Smooth muscle cell (in vitro differentiated cells): Measurements from ENCODE around the gene CCR9. TPM values are rescaled to one million over a fixed set of nuclear protein-coding genes. Genes with fewer than 3 reads are reported as not detected.

Source experiments
- DNase-seq: peaks from one replicate; lab custom pipeline; 2025; ENCODE audit not compliant: unreplicated experiment; lab: John Stamatoyannopoulos, UW
- H2AFZ ChIP-seq: fragments of 200-600 bp; sonication (generic); 2 replicates; pipeline ENCODE4 v1.6.0; 2016; ENCODE audit warnings: antibody characterized with exemption, low read depth, mild to moderate bottlenecking
- H3F3A ChIP-seq: fragments of 200-600 bp; sonication (generic); 2 replicates; pipeline ENCODE4 v1.6.0; 2017; ENCODE audit warnings: antibody characterized with exemption, low read depth
- H3K27ac ChIP-seq: fragments of 200-600 bp; sonication (generic); 2 replicates; pipeline ENCODE4 v1.5.1; 2016; ENCODE audit warnings: low read depth, mild to moderate bottlenecking
- H3K27me3 ChIP-seq: fragments of 200-600 bp; sonication (generic); 2 replicates; pipeline ENCODE4 v1.6.1; 2016; ENCODE audit warnings: low read depth, mild to moderate bottlenecking
- H3K36me3 ChIP-seq: fragments of 200-600 bp; sonication (generic); 2 replicates; pipeline ENCODE4 v1.5.1; 2016; ENCODE audit warnings: low read depth
- H3K4me1 ChIP-seq: fragments of 200-600 bp; sonication (generic); 2 replicates; pipeline ENCODE4 v1.5.1; 2016; ENCODE audit warnings: low read depth
- H3K4me2 ChIP-seq: fragments of 200-600 bp; sonication (generic); 2 replicates; pipeline ENCODE4 v1.6.0; 2016; ENCODE audit warnings: mild to moderate bottlenecking
- H3K4me3 ChIP-seq: fragments of 200-600 bp; sonication (generic); 2 replicates; pipeline ENCODE4 v1.5.1; 2016; ENCODE audit warnings: mild to moderate bottlenecking
- H3K79me2 ChIP-seq: fragments of 200-600 bp; sonication (generic); 2 replicates; pipeline ENCODE4 v1.6.0; 2016; ENCODE audit warnings: low read depth, mild to moderate bottlenecking
- H3K9ac ChIP-seq: fragments of 200-600 bp; sonication (generic); 2 replicates; pipeline ENCODE4 v1.6.0; 2016; ENCODE audit warnings: low read depth
- H3K9me3 ChIP-seq: fragments of 200-600 bp; sonication (generic); replicated peaks from 2 replicates; pipeline ENCODE4 v1.5.1; 2016; ENCODE audit warnings: low read depth
- H4K20me1 ChIP-seq: fragments of 200-600 bp; sonication (generic); 2 replicates; pipeline ENCODE4 v1.6.0; 2016; ENCODE audit warnings: low read depth
- CTCF ChIP-seq: fragments of 200-600 bp; sonication (generic); IDR thresholded peaks from 2 replicates; pipeline ENCODE4 v1.5.1; 2017; ENCODE audit warnings: borderline replicate concordance, mild to moderate bottlenecking, antibody characterized with exemption; ENCODE audit not compliant: insufficient read depth, poor library complexity, severe bottlenecking
- WGBS: methylation state at CpG from one replicate; pipeline ENCODE4 v1.1.7; 2016; ENCODE audit warnings: low lambda C conversion rate; 5-methylcytosine and 5-hydroxymethylcytosine counted together
- polyA plus RNA-seq: library from polyadenylated mRNA; unstranded; fragments of >200 nt; fragmentation: Nextera tagmentation; extraction: Ambion mirVana; gene quantifications from 2 replicates; pipeline ENCODE4 v1.2.1, GENCODE V29; 2016
- total RNA-seq: library from RNA; depleted of rRNA; stranded (reverse); fragments of >200 nt; gene quantifications from 2 replicates; pipeline ENCODE4 v1.2.3, GENCODE V29; 2014

The CCR9 gene
- total and polyA plus RNA-seq, 2 experiments from 2014 or later = not detected

DNA sequence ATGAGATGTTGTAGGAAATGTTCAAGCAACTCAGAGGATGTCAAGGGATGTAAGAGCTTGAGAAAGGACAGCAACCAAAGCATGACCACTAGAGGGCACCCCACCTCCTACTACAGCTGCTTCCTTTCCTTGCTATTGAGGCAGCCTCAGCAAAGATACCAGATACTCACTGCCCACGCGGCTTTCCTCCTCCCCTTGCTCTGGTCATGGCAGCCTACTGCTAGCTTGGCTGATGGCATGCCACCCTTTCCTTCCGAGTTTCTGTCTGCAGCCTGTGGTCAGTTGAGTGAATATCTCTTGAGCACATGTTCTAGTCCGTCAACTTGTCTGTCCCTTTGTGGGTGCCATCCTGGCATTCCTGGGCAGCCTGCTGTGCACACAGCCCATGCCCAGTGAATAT lies 52.5 kb downstream of the CCR9 start:
- peak overlapping the region; percentile 37 for H3K27ac ChIP-seq
- H3K9me3 ChIP-seq = no peaks in the 10 kb centered on the region
- H3K36me3 ChIP-seq = no peaks in the 10 kb centered on the region
- peak; percentile 86 for TF ChIP-seq CTCF
- peak; percentile 60 for DNase-seq
- H3K9ac ChIP-seq = no peak overlapping the region
- no peaks in the 10 kb centered on the region for H4K20me1 ChIP-seq
- peak overlapping the region; percentile 66 for H3K4me2 ChIP-seq
- WGBS = 19% methylated on average over 4 of the region's 4 CpGs
- peaks cover 7% of the 10 kb centered on the region for H3F3A ChIP-seq
- H3K79me2 ChIP-seq = no peaks in the 10 kb centered on the region
- H3K4me3 ChIP-seq = no peak overlapping the region
- no peak overlapping the region for H2AFZ ChIP-seq
- H3K27me3 ChIP-seq = no peaks in the 10 kb centered on the region
- no peaks in the 10 kb centered on the region for H3K4me1 ChIP-seq

GRCh38 chr3:45939341-45939771 lies 53.0 kb downstream of the CCR9 start:
- no peak for TF ChIP-seq CTCF
- H3K4me3 ChIP-seq = no peak overlapping the region
- no peaks in the 10 kb centered on the region for H3K9me3 ChIP-seq
- no peak overlapping the region for H3K9ac ChIP-seq
- no peaks in the 10 kb centered on the region for H3K27me3 ChIP-seq
- no peaks in the 10 kb centered on the region for H3K4me1 ChIP-seq
- no peak overlapping the region for H2AFZ ChIP-seq
- DNase-seq = no peak
- no peaks in the 10 kb centered on the region for H3K79me2 ChIP-seq
- no peaks in the 10 kb centered on the region for H3K36me3 ChIP-seq
- 34% methylated on average over 5 of the region's 5 CpGs for WGBS
- H3K27ac ChIP-seq = peak overlapping the region; percentile 37
- H3K4me2 ChIP-seq = peak overlapping the region; percentile 66
- H4K20me1 ChIP-seq = no peaks in the 10 kb centered on the region
- peaks cover 7% of the 10 kb centered on the region for H3F3A ChIP-seq

GRCh38 chr3:45940004-45940780 lies 53.8 kb downstream of the CCR9 start:
- no peak overlapping the region for H3K27ac ChIP-seq
- no peak overlapping the region for H3K4me3 ChIP-seq
- WGBS = 73% methylated on average over 7 of the region's 7 CpGs
- no peak for DNase-seq
- H3K4me1 ChIP-seq = no peaks in the 10 kb centered on the region
- no peaks in the 10 kb centered on the region for H3K27me3 ChIP-seq
- H3K4me2 ChIP-seq = no peak overlapping the region
- H3F3A ChIP-seq = peaks cover 7% of the 10 kb centered on the region
- no peaks in the 10 kb centered on the region for H3K36me3 ChIP-seq
- no peak for TF ChIP-seq CTCF
- no peaks in the 10 kb centered on the region for H3K9me3 ChIP-seq
- H4K20me1 ChIP-seq = no peaks in the 10 kb centered on the region
- no peak overlapping the region for H3K9ac ChIP-seq
- no peak overlapping the region for H2AFZ ChIP-seq
- H3K79me2 ChIP-seq = no peaks in the 10 kb centered on the region

DNA sequence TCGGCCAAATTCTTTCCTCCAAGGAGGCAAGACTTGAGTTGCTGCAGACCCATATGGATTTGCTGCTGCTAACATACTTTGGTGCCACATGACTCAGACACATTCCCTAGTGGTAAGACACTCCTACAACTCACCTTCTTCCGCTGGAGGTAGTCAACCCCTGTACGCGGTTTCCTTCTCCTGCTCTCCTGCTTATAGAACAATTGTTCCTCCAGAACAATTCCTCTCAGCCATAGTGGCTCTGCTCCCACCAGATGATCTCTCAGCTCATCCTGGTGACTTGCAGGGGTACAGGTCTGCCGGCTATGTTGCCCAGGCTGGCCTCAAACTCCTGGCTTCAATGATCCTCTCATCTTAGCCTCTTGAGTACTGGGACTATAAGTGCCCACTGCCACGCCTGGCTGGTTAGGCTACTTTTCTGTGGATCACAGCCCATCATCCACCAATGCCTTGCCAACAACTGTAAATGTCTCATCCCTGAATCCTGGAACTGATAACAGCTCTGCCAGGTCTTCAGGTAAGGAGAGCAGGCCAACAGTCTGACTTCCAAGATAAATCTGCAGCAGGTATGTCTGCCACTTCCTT lies 54.5 kb downstream of the CCR9 start:
- H3K36me3 ChIP-seq = no peaks in the 10 kb centered on the region
- peaks cover 7% of the 10 kb centered on the region for H3F3A ChIP-seq
- H3K27me3 ChIP-seq = no peaks in the 10 kb centered on the region
- no peak for TF ChIP-seq CTCF
- H2AFZ ChIP-seq = no peak overlapping the region
- H3K9ac ChIP-seq = no peak overlapping the region
- no peaks in the 10 kb centered on the region for H3K4me1 ChIP-seq
- no peaks in the 10 kb centered on the region for H4K20me1 ChIP-seq
- H3K4me3 ChIP-seq = no peak overlapping the region
- no peak overlapping the region for H3K27ac ChIP-seq
- no peak overlapping the region for H3K4me2 ChIP-seq
- no peaks in the 10 kb centered on the region for H3K79me2 ChIP-seq
- H3K9me3 ChIP-seq = no peaks in the 10 kb centered on the region
- no peak for DNase-seq
- WGBS = 79% methylated on average over 6 of the region's 6 CpGs
